Activated CD4-positive, alpha-beta T cell treated with anti-CD3 and anti-CD28 coated beads for 36 hours (primary cell): ENCODE results near the gene CD48. TPM values are rescaled to one million over a fixed set of nuclear protein-coding genes. Genes with fewer than 3 reads are reported as not detected.
A peak's percentile ranks its signal among the peaks of the same experiment; 100 is the strongest.

ENCODE experiments used
- ATAC-seq: fragments of 200-7000 bp; cut with Tn5 transposase; one replicate; pipeline ENCODE4 v1.10.0; 2021; ENCODE audit warnings: mild to moderate bottlenecking, moderate library complexity
- CTCF ChIA-PET: fragments of 350-600 bp; sonication (Branson Sonifier 250); formaldehyde crosslinking; loops from one replicate; lab custom pipeline; 2021; ENCODE audit warnings: antibody characterized with exemption; lab: Charles Lee
- POLR2A ChIA-PET: fragments of 350-600 bp; sonication (Branson Sonifier 250); formaldehyde crosslinking; loops from one replicate; lab custom pipeline; 2021; ENCODE audit warnings: antibody characterized with exemption, inconsistent platforms; lab: Charles Lee
- DNase-seq: peaks from one replicate; pipeline ENCODE4 v3.0.0-alpha.2; 2020
- H3K27ac Mint-ChIP-seq: one replicate; pipeline ENCODE4 v1.8.0; 2021; ENCODE audit warnings: mixed read lengths
- H3K27me3 Mint-ChIP-seq: one replicate; pipeline ENCODE4 v1.8.0; 2021; ENCODE audit warnings: mixed read lengths
- H3K36me3 Mint-ChIP-seq: one replicate; pipeline ENCODE4 v1.8.0; 2021; ENCODE audit warnings: low read depth, mixed read lengths
- H3K4me1 Mint-ChIP-seq: one replicate; pipeline ENCODE4 v1.8.0; 2021; ENCODE audit warnings: mixed read lengths
- H3K4me3 Mint-ChIP-seq: one replicate; pipeline ENCODE4 v1.8.0; 2021; ENCODE audit warnings: mild to moderate bottlenecking, moderate library complexity, mixed read lengths
- H3K9me3 Mint-ChIP-seq: one replicate; pipeline ENCODE4 v1.8.0; 2021; ENCODE audit warnings: low read depth, mixed read lengths
- intact Hi-C, 2 experiments: fragments of 100-400 bp; cut with DNase I in 1 of 2; cut with micrococcal nuclease in 1 of 2; formaldehyde crosslinking; loops; one replicate each; pipeline versions ENCODE4 v1.14.2 to v1.15.1; 2022 to 2024; cut with DNase I, micrococcal nuclease
- total RNA-seq, 2 experiments: library from RNA; stranded (reverse); gene quantifications; one replicate each; pipeline ENCODE4 v1.2.3, GENCODE V29; 2021

Gene CD48
- total RNA-seq, 2 experiments from 2014 or later = 180 to 217 TPM

DNA sequence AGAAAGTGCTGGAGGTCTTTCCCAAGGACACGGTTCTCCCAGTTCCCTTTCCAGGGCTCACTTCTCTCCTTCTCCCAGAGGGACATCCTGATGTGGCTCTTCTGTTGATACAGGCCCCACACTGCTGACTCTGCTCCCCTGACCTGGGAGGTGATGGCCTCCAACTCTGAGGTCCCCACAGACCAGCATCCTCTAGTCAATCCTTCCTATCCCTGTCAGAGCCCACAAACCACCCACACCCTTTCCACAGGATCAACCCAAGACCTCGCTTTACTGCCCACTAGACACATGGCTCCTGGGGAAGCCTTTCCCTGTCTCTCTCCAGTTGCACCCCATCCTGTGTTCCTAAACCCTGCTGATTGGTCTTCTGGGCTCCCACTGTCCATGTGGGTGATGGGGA, 39.0 kb upstream of the CD48 start:
- intact Hi-C loops = loop anchor here in 1 of 2 experiments (2.0 kb wide), 1 partner anchor 16 kb away; no protein-coding TSS in a partner anchor
- Mint-ChIP-seq H3K27me3 (no peaks in the 10 kb centered on the region), H3K4me3 (no peak overlapping the region), H3K9me3 (no peaks in the 10 kb centered on the region), H3K4me1 (peaks cover 66% of the 10 kb centered on the region), H3K36me3 (peaks cover 32% of the 10 kb centered on the region), H3K27ac (peak overlapping the region; percentile 78)
- DNase-seq (no peak), ATAC-seq (no peak)
- POLR2A ChIA-PET = no interaction called here
- CTCF ChIA-PET = interaction anchor here (3.5 kb wide), 1 partner anchor 16 kb away, joined by 25 read pairs; no protein-coding TSS in a partner anchor

DNA sequence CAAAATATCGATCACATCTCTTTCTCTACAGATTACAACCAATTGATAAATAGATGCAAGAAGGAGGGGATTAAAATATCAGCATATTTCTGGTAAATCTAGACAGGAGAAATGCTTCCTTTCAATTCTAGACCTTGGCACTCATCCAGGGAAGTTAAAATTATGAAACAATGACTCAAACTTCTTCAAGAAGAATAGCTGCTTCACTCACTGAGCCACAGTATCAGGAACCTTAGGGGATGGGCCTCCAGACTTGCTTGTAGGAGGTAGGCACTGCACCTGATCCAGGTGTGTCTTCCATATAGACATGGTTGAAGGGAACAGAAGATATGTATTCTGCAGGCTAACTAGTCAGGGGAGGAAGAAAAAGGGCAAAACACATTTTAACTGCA, 37.3 kb upstream of the CD48 start:
- intact Hi-C loops = no loop called here
- H3K36me3 Mint-ChIP-seq = peaks cover 33% of the 10 kb centered on the region

DNA sequence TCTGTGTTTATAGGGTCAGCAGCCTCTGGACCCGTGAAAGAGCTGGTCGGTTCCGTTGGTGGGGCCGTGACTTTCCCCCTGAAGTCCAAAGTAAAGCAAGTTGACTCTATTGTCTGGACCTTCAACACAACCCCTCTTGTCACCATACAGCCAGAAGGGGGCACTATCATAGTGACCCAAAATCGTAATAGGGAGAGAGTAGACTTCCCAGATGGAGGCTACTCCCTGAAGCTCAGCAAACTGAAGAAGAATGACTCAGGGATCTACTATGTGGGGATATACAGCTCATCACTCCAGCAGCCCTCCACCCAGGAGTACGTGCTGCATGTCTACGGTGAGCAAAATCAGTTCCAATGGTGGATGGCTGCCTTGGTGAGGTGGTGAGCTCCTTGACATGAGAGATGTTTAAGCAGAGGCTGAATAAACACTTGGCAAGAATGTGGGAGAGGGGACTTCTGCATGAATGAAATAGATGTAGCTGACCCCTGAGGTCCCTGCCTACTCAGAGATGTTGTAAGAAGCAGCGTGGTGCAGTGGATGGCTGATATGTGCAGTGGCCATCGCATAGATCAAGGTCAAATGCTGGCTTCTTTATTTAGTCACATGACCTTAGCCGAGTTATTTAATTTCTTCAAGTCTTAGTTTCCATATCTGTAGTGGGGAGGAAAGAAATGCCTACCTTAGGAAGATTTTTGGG, 36.7 kb upstream of the CD48 start:
- Mint-ChIP-seq H3K4me1 (peaks cover 86% of the 10 kb centered on the region), H3K36me3 (peaks cover 32% of the 10 kb centered on the region), H3K4me3 (no peak overlapping the region), H3K9me3 (no peaks in the 10 kb centered on the region), H3K27me3 (no peaks in the 10 kb centered on the region), H3K27ac (peak overlapping the region; percentile 53)
- CTCF ChIA-PET = interaction anchor here (0.6 to 3.5 kb wide), 12 partner anchors 10 to 137 kb away, joined by 3 to 25 read pairs (median 4); partner anchors contain the start of genes ITLN1 and SLAMF7
- DNase-seq (no peak), ATAC-seq (no peak)
- POLR2A ChIA-PET = interaction anchor here (0.5 to 0.6 kb wide), 2 partner anchors 10 to 33 kb away, joined by 3 read pairs; no protein-coding TSS in a partner anchor
- intact Hi-C loops = no loop called here

More for the DNA sequence above, 37.3 kb upstream of the CD48 start:
- H3K27me3 Mint-ChIP-seq = no peaks in the 10 kb centered on the region
- peaks cover 81% of the 10 kb centered on the region for H3K4me1 Mint-ChIP-seq
- no peaks in the 10 kb centered on the region for H3K9me3 Mint-ChIP-seq
- no peak overlapping the region for H3K4me3 Mint-ChIP-seq
- peak overlapping the region; percentile 53 for H3K27ac Mint-ChIP-seq
- ChIA-PET CTCF (interaction anchor here (0.6 to 3.5 kb wide), 8 partner anchors 9 to 73 kb away, joined by 3 to 25 read pairs (median 4); no protein-coding TSS in a partner anchor), POLR2A (interaction anchor here (0.5 to 0.6 kb wide), 2 partner anchors 11 to 34 kb away, joined by 3 read pairs; no protein-coding TSS in a partner anchor)
- ATAC-seq (no peak), DNase-seq (no peak)

DNA sequence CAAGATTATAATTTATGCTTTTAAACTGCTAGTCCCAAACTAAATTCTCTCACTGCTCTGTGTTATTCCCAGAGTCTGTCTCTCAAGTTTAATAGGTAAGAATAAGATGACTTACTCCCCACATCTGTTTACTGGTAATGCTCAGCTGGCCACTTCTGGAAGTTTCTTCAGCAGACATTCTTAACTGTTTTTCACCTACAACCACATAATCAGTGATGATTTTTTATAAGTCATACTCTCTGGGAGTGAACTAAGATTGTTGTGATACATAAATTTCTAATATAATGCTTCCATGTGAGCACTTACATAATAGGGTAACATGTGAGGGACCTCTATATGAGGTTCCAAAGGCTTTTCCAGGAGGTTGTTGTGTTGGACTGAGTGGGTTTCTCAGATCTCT, 36.1 kb upstream of the CD48 start:
- H3K9me3 Mint-ChIP-seq = no peaks in the 10 kb centered on the region

DNA sequence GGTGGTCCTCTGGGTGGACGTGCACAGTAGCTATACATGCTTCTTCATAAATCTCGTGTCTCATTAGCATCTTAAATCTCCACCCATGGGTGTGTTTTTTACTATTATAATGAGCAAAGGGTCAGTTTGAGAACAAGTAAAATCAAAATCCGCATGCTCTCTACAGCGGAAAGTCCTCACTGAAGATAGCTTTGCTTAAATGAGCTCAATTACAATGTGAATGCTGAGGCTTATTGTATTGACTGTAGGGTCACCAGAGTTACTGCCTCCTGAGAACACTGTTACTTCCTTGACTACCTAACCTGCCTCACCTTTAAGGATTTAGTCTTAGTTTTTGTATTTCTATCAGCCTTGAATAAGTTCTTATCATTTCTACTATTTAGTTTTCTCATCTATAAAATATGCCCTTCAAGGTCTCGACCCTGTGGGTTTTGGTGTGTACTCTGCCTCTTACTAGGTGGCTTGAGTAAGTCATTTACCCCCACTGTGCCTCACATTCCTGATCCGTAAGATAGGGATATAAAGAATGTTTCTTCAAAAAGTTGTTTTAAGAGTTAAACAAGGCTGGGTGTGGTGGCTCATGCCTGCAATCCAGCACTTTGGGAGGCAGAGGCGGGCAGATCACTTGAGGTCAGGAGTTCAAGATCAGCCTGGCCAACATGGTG, 35.3 kb upstream of the CD48 start:
- CTCF ChIA-PET = interaction anchor here (0.7 to 3.5 kb wide), 9 partner anchors 8 to 75 kb away, joined by 3 to 25 read pairs (median 4); partner anchors contain the start of gene SLAMF7
- ATAC-seq (no peak), DNase-seq (no peak)
- Mint-ChIP-seq H3K9me3 (no peaks in the 10 kb centered on the region), H3K36me3 (peaks cover 30% of the 10 kb centered on the region), H3K27me3 (no peaks in the 10 kb centered on the region), H3K27ac (no peak overlapping the region), H3K4me1 (peaks cover 87% of the 10 kb centered on the region), H3K4me3 (no peak overlapping the region)
- POLR2A ChIA-PET = no interaction called here
- intact Hi-C loops = no loop called here

More for the DNA sequence above, 36.1 kb upstream of the CD48 start:
- ATAC-seq (no peak), DNase-seq (no peak)
- Mint-ChIP-seq H3K27me3 (no peaks in the 10 kb centered on the region), H3K4me3 (no peak overlapping the region), H3K4me1 (peaks cover 87% of the 10 kb centered on the region), H3K36me3 (peaks cover 32% of the 10 kb centered on the region), H3K27ac (peak overlapping the region; percentile 14)
- intact Hi-C loops = no loop called here
- ChIA-PET CTCF (interaction anchor here (0.6 to 3.5 kb wide), 11 partner anchors 9 to 137 kb away, joined by 3 to 25 read pairs (median 3); partner anchors contain the start of genes ITLN1 and SLAMF7), POLR2A (no interaction called here)

DNA sequence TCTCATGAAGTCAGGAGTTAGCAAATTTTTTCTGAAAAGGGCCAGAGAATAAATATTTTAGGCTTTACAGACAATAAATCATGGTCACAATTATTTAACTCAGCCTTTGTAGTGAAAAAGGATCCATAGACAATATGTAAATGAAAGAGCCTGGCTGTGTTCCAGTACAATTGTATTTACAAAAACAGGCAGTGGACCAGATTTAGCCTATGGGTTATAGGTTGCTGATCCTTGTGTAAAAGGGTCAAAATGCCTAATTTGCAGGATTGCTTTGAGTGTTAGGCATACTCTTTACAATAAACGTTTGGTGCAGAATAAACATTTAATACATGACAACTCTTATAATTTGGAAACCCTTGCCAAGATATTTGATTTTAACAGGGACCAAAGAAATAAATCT, 33.9 kb upstream of the CD48 start:
- intact Hi-C loops = loop anchor here (1.0 to 2.0 kb wide), 2 partner anchors 13 to 17 kb away; no protein-coding TSS in a partner anchor
- Mint-ChIP-seq H3K27me3 (no peaks in the 10 kb centered on the region), H3K4me3 (no peak overlapping the region), H3K27ac (peak overlapping the region; percentile 89), H3K9me3 (no peaks in the 10 kb centered on the region), H3K36me3 (peaks cover 28% of the 10 kb centered on the region), H3K4me1 (peaks cover 84% of the 10 kb centered on the region)
- ATAC-seq (no peak), DNase-seq (no peak)
- ChIA-PET CTCF (interaction anchor here (0.5 to 3.6 kb wide), 9 partner anchors 12 to 326 kb away, joined by 3 to 26 read pairs (median 5); no protein-coding TSS in a partner anchor), POLR2A (no interaction called here)

DNA sequence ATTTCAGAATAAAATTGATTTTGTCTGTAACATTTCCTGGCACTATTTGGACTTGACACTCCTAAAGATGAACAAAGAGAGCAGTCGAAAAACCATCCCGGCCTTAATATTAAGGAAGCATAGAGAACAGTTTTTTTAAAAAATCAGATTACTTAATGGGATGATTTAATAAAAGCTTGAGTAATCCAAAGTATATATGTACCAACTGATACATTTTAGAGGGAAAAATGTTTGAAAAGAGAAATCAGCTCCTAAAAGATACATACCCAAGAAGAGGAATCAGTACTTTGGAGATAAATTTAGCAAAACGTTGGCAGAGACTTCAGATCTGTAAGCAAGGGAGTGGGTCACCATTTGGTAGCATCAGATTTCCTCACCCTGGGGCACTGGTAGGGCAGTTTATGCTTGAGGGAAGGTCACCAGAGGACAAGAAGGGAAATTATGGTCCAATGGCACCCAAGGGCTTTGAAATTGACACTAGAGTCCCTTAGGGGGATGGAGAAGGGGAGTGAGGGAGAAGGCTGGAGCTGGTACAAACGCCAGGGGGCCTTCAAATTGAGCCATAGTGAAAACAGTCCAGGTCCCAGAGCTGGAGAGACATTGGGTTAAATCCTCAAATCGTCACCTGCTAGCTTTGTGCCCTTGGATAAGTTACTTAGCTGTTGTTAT, 33.4 kb upstream of the CD48 start:
- H3K9me3 Mint-ChIP-seq = no peaks in the 10 kb centered on the region
- DNase-seq = no peak
- peaks cover 84% of the 10 kb centered on the region for H3K4me1 Mint-ChIP-seq
- peaks cover 23% of the 10 kb centered on the region for H3K36me3 Mint-ChIP-seq
- peak overlapping the region; percentile 89 for H3K27ac Mint-ChIP-seq
- ATAC-seq = no peak
- peak overlapping the region; percentile 10 for H3K4me3 Mint-ChIP-seq
- ChIA-PET POLR2A (interaction anchor here (0.6 to 1.4 kb wide), 2 partner anchors 23 to 37 kb away, joined by 3 read pairs; no protein-coding TSS in a partner anchor), CTCF (interaction anchor here (0.5 to 3.6 kb wide), 14 partner anchors 10 to 326 kb away, joined by 3 to 26 read pairs (median 5); partner anchors contain the start of gene CD48)
- no peaks in the 10 kb centered on the region for H3K27me3 Mint-ChIP-seq
- intact Hi-C loops = loop anchor here (1.0 to 2.0 kb wide), 2 partner anchors 13 to 16 kb away; no protein-coding TSS in a partner anchor

DNA sequence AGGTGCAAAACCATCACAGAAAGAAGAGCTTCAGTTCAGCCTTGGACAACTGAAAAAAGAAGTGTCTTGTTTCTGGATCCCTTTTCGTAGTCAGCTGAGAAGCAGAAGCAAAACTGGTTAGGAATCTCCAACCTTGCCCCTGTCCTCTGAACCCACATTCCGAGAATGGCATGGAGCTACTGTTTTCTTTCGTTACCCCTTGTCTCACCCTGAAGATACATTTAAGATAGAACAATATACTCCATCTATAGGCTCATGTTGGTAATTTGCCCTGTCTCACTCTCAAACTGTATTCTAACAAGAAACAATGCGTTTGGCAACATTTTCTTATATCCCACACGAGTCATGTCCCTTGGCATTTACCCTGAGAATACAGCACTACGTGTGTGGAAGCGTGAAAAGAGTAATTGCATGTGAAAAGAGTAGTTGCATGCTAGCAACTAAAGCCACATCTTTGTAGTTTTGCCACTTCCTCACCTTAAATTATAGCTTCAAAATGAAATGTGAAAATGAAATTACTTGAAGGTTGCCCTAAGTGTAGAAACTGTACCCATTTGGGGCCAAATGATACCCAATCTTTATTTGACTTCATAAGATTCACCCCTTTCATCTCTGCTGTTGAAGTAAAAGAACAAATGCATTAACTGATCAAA, 32.7 kb upstream of the CD48 start:
- peak overlapping the region; percentile 48 for H3K4me3 Mint-ChIP-seq
- DNase-seq (no peak), ATAC-seq (peak; percentile 78)
- CTCF ChIA-PET = interaction anchor here (0.6 to 3.6 kb wide), 17 partner anchors 8 to 246 kb away, joined by 3 to 26 read pairs (median 3); partner anchors contain the start of gene CD48
- H3K4me1 Mint-ChIP-seq = peaks cover 86% of the 10 kb centered on the region
- POLR2A ChIA-PET = interaction anchor here (0.6 to 1.4 kb wide), 2 partner anchors 24 to 37 kb away, joined by 3 read pairs; no protein-coding TSS in a partner anchor
- peak overlapping the region; percentile 89 for H3K27ac Mint-ChIP-seq
- H3K27me3 Mint-ChIP-seq = no peaks in the 10 kb centered on the region
- H3K9me3 Mint-ChIP-seq = no peaks in the 10 kb centered on the region
- peaks cover 23% of the 10 kb centered on the region for H3K36me3 Mint-ChIP-seq
- intact Hi-C loops = loop anchor here in 1 of 2 experiments (2.0 kb wide), 1 partner anchor 16 kb away; no protein-coding TSS in a partner anchor

DNA sequence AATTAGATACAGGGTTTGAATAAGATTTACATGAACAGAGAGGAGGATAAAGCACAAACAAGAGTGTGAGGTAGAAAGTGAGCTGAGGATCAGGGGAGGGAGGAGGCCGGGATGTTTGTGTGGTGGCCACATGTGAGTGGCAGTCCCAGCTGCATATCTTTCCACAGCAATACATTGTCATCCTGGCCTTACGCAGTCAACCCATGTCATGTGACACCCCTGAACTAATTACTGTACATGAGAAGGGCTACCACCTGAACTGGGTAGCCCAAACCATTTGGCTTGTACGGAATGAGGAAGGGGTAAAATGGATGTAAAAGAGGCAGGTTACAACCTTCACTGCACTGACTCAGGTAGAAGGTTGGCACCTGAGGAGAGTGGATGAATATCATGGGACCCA, 31.6 kb upstream of the CD48 start:
- H3K9me3 Mint-ChIP-seq = peaks cover under 1% of the 10 kb centered on the region
- H3K27me3 Mint-ChIP-seq = no peaks in the 10 kb centered on the region
- POLR2A ChIA-PET = no interaction called here
- DNase-seq (no peak), ATAC-seq (no peak)
- peak overlapping the region; percentile 3 for H3K4me3 Mint-ChIP-seq
- intact Hi-C loops = no loop called here
- peak overlapping the region; percentile 89 for H3K27ac Mint-ChIP-seq
- peaks cover 25% of the 10 kb centered on the region for H3K36me3 Mint-ChIP-seq
- CTCF ChIA-PET = interaction anchor here (1.0 to 3.6 kb wide), 4 partner anchors 9 to 62 kb away, joined by 3 to 26 read pairs (median 6); no protein-coding TSS in a partner anchor
- H3K4me1 Mint-ChIP-seq = peaks cover 87% of the 10 kb centered on the region

DNA sequence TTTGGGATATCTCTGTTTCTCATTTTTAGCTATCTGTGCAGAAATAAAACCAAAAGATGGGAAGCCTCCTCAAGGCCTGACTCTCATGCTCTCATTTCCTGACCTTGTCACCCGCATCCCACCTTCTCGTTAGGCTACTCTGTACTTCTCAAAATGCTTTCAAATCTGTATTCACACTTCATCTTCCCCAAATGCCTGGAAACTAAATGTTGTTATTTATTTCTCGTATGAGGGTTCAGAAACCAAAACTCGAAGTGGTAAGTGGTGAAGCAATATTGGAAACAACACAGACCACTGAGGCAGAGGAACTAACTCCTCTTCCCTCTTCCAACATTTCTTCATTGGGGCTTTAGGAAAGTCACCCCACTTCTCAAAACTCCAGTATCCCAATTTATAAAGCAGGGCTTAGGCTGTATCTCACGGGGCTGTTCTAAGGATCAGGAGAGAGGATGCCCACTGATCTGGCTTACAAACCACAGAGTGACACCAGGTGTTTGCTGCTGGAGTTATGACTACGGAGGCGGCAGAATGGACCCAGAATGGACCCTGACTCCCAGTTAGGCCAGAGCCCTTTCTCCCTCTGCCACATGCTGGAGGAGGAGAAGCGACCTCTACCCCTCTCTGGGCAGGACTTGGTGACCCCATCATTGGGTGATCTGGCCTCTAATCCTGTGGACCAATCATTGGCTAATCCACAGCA, 31.0 kb upstream of the CD48 start:
- ChIA-PET POLR2A (no interaction called here), CTCF (interaction anchor here (0.8 to 3.6 kb wide), 3 partner anchors 26 to 192 kb away, joined by 3 to 26 read pairs (median 4); no protein-coding TSS in a partner anchor)
- no peak for ATAC-seq
- Mint-ChIP-seq H3K4me1 (peaks cover 85% of the 10 kb centered on the region), H3K36me3 (peaks cover 28% of the 10 kb centered on the region), H3K9me3 (peaks cover 2% of the 10 kb centered on the region), H3K27ac (peak overlapping the region; percentile 89), H3K4me3 (peak overlapping the region; percentile 72), H3K27me3 (no peaks in the 10 kb centered on the region)
- intact Hi-C loops = no loop called here
- DNase-seq = no peak
